ENCODE results near the gene MDM2.

GRCh38 chr12:68779280-68779679 is 28.7 kb upstream of the MDM2 start:
- TF ChIP-seq CTCF (IDR thresholded peaks at IDR 0.05), result no peak
- TF ChIP-seq POLR2A (IDR thresholded peaks at IDR 0.05), result no peak

All from uterus (tissue), 2 donors.